ENCODE measurements around the gene TENT5C.

TENT5C gene

DNA sequence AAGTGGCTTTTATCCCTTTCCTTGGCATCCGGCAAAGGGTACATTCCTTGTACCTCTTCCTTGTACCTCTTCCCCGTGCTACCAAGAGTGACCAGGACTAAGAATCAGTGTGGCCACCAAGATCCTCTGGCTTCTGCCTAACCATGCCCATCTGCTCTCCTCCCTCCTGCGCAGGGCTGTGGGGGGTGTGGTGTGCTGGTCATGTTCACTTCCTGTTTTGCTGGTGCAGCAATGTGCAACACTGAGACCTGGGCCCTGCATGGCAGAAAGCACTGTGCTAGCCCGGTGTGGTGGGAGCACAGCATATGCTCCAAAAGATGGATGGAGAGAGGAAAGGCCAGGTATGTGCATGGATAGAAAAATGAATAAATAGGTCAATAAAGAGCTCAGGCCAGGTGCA lies 33.3 kb upstream of the TENT5C start:
- H3K4me3 ChIP-seq (replicated peaks; ENCODE audit: low read depth, low read length) = no peak overlapping the region
- DNase-seq (ENCODE audit: low read depth) = no peak
- TF ChIP-seq CTCF (IDR thresholded peaks at IDR 0.05; ENCODE audit: low read length, missing control alignments) = no peak

DNA sequence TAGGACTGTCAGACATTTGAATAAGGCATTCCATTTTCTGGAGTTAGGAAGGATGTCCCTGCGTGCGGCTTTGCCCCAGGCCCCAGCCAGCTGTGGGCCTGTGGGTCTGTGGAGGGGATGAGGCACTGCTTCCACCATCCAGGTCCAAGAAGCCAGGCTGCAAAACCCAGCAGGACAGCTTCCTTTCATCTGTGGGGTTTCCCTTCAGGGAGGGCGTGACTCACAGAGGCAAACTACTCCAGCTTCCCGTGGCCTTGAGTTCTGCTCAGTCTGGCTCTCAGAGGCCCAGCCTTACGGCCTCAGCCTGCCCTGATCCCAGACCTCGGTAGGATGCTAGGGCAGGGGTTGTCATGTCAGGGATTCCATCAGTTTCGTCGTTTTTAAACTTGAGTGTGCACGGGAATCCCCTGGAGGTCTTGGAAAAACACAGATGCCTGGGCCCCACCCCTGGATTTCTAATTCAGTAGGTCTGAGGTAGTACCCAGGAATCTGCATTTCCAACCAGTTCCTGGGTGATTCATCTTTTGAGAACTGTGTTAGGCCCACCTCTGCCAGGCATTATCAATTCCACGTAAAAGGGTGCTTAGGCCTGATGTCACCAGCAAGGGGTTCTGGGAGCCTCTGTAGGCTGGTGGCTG lies 32.3 kb upstream of the TENT5C start:
- H3K4me3 ChIP-seq (replicated peaks; ENCODE audit: low read depth, low read length) = no peak overlapping the region
- no peak for DNase-seq (ENCODE audit: low read depth)
- TF ChIP-seq CTCF (IDR thresholded peaks at IDR 0.05; ENCODE audit: low read length, missing control alignments) = no peak

GRCh38 chr1:117574161-117574835 lies 31.6 kb upstream of the TENT5C start:
- no peak for DNase-seq (ENCODE audit: low read depth)
- no peak for TF ChIP-seq CTCF (IDR thresholded peaks at IDR 0.05; ENCODE audit: low read length, missing control alignments)
- H3K4me3 ChIP-seq (replicated peaks; ENCODE audit: low read depth, low read length) = no peak overlapping the region

- no peak for DNase-seq (ENCODE audit: low read depth)
- no peak overlapping the region for H3K4me3 ChIP-seq (replicated peaks; ENCODE audit: low read depth, low read length)
- no peak for TF ChIP-seq CTCF (IDR thresholded peaks at IDR 0.05; ENCODE audit: low read length, missing control alignments)
Observed at GRCh38 chr1:117575586-117576225, 30.1 kb upstream of the TENT5C start.

DNA sequence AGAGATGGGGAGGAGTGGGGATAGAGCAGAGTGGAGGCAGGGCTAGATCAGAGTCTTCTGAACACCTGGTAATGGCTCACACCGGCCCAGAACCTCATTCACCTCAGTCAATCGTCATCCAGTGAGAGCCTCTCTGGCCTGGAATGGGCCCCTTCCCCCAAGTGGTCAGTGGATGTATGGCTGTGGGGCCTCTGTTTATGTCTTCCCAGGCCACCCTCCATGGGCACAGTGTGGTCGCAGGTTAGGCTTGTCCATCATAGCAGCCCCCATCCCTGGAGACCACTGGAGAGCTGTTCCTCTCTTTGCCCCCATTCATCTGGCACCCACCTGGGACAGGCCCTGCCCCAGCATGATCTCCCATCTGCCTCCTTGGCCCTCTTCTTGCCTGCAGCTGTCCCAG lies 29.6 kb upstream of the TENT5C start:
- no peak overlapping the region for H3K4me3 ChIP-seq (replicated peaks; ENCODE audit: low read depth, low read length)
- no peak for DNase-seq (ENCODE audit: low read depth)
- TF ChIP-seq CTCF (IDR thresholded peaks at IDR 0.05; ENCODE audit: low read length, missing control alignments) = no peak

DNA sequence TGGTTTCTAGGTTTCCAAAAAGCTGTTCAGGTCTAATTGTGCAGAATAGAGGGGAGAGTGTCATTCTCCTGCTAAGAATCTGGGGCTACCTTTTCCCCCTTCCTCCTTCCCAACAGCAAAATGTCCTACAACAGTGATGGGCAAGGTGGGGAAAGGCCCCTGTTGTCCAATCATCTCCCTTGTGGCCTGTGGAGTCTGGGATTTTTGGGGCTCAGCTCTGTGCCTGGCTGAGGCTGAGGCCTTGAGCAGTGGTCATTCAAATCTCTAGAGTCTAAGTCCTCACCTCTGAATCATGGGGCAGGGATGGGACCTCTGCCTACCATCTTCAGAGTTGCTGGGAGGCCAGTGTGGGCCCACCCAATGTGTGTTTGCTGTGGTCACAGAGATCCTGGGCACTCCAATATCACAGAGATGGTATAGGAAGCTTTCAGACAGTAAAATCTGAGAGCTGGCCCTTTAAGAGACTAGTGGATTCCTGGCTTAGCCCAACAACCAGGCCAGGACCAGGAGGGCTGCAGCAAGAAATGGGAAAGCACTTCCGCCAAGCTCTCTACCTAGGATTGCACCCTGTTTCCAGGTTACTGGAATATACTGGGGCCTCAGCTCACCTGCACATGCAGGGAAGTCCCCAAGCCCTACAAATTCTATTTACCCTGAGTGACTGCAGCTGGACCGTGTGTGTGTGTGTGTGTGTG lies 28.5 kb upstream of the TENT5C start:
- DNase-seq (ENCODE audit: low read depth) = no peak
- no peak overlapping the region for H3K4me3 ChIP-seq (replicated peaks; ENCODE audit: low read depth, low read length)
- no peak for TF ChIP-seq CTCF (IDR thresholded peaks at IDR 0.05; ENCODE audit: low read length, missing control alignments)

All from fibroblast of pulmonary artery (primary cell).